Activated CD8-positive, alpha-beta memory T cell treated with anti-CD3 and anti-CD28 coated beads, Interleukin-2, amount 50 U/mL, for 4 hours (primary cell): ENCODE data around the gene GRK4.
"Not testable (repeated sequence)": the region's sequence is repeated elsewhere in the genome, so short reads cannot be mapped to it uniquely, and the experiment has no call there.

ENCODE experiments used
- DNase-seq: peaks from one replicate; pipeline ENCODE4 v3.0.0-alpha.2; 2020

Gene GRK4

DNA sequence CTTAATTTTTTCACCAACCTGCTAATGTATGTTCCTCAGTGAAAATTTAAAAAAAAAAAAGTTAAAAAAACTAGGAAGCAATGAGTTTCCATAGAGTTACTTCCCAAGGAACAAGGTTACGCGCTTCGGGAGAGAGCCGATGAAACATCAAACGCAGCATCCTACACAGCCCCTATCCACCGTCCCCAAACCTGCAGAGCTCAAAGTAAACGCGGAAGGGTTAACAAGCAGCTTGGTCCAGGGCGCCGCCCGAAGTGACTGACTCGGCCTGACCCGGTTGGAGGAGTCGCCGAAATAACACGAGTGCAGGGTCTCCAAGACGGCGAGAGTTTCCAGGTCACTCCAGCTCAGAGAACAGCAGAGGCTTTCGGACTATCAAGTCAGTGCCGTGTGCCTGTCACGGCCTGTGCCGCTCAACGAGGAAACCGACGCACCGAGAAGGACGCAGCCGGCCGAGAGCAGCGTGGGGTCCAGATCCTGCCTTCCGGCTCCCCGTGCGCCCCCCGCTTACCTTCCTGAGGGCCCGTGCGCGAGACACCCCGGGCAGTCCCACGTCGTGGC lies 677 bp upstream of the GRK4 start:
- peak; percentile 42 for DNase-seq

DNA sequence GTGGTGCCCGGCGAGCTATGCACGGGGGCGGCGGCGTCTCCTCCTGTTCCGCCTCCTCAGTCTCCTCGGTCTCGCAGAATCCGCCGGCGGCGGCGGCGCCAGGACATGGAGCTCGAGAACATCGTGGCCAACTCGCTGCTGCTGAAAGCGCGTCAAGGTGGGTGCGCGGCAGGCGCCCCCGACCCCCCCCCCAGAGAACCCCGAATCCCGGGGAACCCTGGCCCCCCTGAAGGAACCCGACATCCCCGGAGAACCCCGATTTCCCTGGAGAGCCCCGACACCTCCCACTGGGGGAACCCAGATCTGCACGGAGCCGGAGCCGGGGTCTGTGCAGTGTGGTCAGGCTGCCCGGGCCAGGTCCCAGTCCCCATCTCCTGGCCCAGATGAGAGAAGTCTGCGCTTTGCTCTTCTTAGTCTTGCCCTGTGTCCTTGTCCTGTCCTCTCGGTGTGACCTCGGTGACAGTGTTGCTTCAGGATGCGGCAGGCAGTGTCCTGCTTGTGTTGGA lies 648 bp downstream of the GRK4 start:
- no peak for DNase-seq

DNA sequence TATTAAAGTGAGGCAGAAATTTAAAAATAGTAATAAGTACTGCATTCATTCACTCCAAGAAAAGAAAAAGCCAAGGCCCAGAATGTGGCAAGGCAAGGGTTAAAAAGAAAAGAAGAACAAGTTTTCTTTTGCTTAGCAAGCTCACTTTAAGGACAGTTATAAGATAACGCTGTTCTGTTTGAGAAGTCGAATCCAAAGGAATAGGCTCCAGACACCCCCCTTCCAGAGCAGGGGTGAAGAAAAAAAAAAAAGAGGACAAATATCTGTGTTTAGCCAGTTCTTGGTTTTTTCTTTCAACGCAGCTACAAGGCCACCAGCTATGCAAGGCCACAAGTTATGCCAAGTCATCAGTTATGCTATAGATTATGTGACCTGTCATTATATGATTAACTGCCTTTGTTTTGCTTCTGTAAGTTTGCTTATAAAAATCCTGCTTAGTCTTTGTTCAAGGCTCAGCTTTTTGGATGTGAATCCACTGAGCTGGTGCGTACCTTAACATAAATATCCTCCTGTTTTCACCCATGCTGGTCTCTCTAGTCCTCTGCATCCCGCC lies 1.4 kb downstream of the GRK4 start:
- no peak for DNase-seq

DNA sequence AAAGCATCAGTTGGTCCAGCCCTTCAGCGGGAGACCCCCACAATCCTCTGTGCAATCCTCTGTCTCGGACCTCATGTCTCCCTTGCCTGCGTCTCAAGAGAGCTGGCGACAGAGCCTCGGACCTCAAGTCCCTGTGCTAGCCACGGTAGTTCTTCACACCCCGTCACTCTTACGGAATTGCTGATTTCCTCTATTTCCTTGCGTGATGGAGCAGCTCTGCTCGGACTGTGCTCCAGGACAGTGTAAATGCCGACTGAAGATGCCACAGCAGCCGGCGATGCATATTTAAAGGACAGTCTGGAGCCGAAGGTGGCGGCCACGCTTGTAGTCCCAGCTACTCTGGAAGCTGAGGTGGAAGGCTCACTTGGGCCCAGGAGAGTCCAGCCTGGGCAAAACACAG lies 1.9 kb downstream of the GRK4 start:
- DNase-seq = no peak

DNA sequence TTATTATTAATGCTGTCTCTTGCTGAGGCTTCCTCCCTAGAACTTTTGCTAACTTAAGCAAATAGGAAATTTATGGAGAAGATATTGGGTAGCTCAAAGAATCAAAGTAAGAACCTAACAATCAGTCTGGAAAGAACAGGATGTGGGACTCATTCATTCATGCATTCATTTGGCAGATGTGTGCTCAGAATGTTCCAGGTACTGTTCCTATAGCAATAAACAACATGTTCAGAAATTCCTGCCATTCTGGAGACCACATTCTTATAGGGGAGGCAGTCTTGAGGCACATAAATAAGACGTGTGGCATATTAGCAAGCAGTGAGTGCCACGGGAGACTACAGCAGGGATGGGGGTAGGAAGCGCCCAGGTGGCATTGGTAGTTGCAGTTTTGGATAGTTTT lies 5.0 kb downstream of the GRK4 start:
- no peak for DNase-seq

DNA sequence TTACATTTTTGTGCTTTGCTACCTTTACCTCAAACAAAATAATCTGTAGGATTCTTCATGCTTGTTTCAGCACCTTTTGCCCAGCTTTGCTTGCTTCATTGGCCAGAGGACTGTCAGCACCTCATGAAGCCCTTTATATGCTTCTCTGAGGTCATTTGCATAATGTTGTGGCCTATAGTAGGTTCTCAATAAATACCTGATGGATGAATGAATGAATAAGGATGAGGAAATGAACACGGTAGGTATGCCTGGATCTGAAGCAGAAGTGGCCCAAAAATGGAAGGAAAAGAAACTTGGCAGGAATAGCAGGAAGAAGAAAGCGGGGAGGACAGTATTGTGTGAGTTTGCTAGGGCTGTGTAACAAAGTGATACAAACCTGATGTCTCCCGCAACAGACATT lies 7.9 kb downstream of the GRK4 start:
- no peak for DNase-seq

DNA sequence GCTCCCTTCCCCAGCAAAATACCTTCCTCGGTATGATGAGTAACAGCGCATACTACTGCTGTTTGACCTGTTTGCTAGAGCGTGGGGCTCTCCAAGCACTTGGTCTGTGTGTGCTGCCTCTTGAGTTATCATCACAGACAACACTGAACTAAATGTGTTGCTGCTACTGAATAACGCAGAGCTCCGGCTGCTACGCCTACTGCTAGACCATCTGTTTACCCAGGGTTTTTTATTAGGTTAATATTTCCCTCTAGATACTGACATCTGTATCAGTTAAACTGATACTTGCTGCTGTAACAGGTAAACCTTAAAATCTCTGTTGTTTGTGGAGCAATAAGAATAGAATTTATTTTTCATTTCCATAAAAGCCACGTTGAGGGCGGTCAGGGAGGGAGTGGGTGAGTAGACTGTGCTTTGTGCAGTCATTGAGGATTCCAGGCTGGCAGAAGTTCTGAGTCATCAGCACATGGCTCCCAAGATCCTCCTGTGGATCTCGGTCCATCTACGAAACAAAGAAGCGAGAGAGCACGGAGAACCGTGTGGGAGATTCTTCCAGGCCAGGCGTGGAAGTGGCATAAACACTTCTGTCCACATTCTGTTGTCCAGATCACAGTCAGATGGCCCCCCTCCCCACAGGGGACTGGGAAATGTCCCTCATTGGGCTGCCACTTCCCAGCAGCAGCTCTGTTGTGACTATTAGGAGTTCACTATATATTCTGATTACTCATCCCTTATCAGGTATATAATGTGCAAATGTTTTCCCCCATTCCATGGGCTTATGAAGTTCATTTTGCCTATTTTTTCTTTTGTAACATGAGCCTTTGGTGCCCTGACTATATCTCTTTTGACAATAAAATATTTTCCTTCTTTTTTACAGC lies 14.1 kb downstream of the GRK4 start:
- no peak for DNase-seq

DNA sequence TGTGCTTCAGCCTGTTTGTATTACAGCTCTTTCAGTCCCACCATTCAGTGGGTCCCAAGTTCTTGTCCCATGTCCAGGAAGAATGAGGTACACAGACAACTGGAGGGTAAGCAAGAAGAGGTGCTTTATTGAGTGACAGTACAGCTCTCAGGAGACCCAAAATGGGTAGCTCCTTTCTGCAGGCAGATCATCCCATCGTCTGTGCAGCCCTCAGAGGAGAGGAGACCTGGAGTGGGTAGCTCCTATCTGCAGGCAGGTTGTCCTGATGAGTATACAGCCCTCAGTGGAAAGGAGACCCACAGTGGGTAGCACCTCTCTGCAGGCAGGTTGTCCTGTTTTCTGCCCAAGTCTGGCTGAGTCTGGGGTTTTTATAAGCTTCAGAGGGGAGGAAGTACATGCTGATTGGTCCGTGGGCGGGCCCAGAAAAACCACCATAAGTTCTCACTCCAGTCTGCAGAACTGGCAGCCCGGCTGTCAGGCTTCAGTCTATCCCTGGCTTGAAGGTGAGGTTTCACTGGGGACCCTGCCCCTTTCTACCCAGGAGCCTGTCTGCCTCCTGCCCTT lies 18.0 kb downstream of the GRK4 start:
- no peak for DNase-seq

DNA sequence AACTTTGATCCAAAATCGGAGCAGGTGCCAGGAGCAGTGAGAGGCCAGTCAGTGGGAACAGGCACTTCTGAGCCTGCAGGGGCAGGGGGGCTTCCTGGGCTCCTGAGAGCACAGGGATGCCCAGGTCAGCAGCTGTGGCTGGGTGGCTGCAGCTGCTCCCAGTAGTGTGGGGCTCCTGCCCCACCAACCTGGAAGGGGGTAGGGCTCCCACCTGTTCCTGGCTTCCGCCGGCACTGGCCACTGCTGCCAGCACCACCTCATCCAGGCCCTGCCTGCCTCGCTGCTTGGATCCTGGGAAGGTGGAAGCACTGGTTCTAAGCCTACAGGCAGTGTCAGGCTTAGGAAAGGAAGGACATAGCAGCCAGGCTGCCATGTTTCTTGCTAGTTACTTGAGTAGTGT lies 18.6 kb downstream of the GRK4 start:
- no peak for DNase-seq

DNA sequence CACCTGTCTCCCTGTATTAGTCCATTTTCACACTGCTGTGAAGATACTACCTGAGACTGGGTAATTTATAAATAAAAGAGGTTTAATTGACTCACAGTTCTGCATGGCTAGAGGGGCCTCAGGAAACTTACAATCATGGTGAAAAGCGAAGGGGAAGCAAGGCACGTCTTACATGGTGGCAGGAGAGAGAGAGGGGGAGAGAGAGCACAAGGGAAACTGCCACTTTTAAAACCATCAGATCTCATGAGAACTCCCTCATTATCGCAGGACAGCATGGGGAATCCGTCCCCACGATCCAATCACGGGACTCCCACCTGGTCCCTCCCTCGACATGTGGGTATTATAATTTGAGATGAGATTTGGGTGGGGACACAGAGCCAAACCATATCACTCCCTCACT lies 20.3 kb downstream of the GRK4 start:
- not testable (repeated sequence) for DNase-seq

DNA sequence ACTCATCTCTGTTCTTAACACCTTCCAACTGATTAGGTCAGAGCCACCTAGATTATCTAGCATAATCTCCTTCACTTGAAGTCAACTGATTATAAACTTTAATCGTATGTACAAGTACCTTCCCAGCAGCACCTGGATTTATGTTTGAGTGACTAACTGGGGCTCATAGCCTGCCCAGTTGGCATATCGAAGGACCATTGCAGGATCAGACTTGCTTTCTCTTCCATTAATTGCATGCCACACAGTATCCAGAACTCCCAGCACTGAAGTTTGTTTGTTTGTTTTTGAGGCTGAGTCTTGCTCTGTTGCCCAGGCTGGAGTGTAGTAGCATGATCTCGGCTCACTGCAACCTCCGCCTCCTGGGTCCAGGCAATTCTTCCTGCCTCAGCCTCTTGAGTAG lies 27.9 kb downstream of the GRK4 start:
- no peak for DNase-seq

DNA sequence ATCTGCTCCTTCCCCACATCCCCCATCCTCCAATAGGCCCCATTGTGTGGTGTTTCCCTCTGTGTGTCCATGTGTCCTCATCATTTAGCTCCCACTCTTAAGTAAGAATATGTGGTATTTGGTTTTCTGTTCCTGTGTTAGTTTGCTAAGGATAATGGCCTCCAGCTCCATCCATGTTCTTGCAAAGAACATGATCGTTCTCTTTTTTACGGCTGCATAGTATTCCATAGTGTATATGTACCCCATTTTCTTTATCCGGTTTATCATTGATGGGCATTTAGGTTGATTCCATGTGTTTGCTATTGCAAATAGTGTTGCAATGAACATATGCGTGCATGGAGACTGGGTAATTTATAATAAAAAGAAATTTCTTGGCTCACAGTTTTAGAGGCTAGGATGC lies 31.5 kb downstream of the GRK4 start:
- no peak for DNase-seq

DNA sequence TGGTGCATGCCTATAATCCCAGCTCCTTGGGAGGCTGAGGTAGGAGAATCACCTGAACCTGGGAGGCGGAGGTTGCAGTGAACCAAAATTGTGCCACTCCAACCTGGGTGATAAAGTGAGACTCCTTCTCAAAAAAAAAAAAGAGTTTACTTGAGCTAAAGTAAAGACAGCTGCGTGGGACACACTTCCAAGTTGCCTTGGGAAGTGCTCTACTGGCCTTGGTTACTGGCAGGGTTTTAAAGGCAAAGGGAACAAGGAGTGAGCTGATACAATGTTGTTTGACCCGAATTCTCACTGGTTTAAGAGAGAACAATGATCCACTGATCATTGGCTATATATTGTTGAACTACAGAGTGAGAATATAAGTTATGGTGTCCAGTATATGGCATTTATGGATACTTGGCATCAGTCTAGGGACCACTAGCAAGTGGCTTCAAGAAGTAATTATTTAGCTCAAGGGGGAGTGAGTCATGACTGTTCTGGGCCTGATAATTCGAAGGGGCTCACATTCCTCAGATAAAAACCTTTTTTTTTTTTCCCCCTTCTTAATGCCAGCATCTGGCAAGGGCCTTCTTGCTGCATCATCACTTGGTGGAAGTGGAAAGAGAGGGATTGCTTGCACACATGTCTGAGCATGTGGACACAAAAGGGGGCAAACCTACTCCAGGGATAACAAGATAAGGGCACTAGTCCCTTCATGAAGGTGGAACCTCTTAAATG lies 32.3 kb downstream of the GRK4 start:
- DNase-seq = no peak

DNA sequence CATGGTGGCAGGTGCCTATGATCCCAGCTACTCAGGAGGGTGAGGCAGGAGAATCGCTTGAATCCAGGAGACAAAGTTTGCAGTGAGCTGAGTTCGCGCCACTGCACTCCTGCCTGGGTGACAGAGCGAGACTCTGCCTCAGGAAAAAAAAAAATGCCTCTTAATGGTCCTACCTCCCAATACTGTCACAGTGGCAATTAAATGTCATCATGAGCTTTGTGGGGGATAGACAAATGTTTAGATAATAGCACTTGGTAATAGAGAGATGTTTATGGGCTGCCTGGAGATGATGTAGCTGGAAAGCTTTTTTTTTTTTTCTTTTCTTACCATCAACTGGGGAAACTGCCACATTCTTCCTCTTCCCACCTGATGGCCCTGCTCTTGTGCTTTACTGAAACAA lies 33.0 kb downstream of the GRK4 start:
- no peak for DNase-seq

DNA sequence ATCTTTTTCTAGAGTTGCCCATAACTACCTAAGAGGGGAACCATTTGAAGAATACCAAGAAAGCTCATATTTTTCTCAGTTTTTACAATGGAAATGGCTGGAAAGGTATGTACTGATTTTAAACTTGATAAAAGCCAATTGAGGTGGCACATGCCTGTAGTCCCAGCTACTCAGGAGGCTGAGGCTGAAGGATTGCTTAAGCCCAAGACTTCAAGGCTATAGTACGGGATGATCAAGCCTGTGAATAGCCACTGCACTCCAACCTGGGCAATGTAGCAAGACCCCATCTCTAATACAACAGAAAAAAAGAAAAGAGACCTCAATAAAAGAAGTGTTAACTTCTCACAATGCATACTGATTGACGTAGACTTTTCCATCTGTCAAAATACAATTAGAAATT lies 44.4 kb downstream of the GRK4 start:
- DNase-seq = no peak

DNA sequence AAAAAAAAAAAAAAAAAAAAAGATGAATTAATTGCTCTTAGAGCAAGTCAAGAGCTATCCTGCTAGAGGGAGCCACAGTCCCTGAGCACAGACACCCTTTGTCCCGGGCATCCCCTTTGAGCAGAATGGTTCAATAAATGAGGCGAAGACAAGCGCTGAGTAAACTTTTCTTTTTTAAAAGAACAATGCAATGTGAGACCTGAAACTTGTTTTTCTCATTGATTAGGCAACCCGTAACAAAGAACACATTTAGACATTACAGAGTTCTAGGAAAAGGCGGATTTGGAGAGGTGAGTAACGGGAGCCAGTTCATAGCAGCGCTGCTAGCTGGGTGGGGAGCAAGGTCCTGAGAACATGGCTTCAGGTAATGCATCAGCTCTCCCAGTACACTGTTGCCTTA lies 46.1 kb downstream of the GRK4 start:
- no peak for DNase-seq

DNA sequence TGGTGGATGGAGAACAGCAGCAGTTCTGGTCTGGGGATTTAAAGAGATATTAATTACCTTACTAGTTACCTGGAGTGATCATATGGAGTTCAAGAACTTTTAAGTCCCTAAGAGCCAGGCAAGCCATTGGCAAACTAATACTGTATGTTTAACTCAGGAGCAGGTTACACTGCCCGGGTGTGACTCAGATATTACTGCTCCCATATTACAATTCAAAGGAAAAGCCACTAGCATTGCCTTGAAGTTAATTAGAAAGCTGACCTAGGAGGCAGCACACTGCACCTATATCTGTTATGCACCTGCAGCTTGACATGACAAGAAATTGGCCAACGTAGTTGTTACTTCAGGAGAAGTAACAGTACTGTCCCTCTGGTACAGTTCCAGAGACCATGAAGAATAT lies 47.2 kb downstream of the GRK4 start:
- DNase-seq = no peak

DNA sequence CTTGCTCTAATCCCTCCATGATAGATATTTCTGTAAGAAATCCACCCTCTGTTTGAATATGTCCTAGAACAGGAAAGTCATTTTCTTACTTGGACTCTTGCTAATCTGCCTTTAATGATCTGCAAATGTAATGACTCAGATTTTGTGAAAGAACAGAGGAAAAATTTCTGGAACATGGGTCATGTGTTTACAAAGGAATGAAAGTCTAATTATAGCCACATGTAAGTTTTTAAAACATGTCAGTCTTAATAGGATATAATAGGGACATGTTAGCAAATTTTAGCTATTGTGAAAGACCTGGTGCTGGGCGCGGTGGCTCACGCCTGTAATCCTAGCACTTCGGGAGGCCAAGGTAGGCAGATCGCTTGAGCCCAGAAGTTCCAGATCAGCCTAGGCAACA lies 47.6 kb downstream of the GRK4 start:
- no peak for DNase-seq

DNA sequence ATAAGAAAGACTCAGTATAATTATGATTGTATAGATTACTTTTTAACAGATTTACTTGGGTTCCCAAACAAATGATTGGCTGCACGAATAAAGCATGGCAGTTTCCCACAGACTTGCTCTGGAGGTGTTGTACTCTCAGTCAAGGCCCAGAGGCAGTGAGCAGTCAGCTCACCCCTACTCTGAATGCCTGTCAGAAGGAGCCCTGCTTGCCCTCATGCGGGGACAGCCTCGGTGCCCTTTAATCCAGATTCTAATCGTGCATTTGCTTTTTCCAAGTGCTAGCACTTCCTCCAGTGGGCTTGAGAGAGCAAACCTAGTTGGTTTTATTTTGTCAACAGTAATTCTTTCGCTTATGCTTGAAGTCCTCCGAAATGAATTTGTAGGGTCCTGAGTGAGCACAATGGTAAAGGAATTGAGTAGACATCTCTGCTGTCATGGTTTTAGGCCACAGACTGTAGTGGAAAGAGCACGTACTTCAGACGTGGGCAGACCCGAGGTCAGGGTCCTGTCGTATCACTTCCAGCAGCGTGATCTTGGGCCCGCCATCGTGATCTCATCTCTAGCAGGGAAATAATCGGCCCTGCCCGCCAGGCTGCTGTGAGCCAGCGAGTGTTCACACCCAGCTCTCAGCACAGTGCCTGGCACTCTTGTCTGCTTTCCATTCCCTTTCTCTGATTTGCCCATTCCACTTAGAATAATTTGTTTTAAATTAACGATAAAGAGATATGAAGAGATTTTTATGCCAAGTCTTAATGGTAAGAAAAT lies 48.3 kb downstream of the GRK4 start:
- no peak for DNase-seq

DNA sequence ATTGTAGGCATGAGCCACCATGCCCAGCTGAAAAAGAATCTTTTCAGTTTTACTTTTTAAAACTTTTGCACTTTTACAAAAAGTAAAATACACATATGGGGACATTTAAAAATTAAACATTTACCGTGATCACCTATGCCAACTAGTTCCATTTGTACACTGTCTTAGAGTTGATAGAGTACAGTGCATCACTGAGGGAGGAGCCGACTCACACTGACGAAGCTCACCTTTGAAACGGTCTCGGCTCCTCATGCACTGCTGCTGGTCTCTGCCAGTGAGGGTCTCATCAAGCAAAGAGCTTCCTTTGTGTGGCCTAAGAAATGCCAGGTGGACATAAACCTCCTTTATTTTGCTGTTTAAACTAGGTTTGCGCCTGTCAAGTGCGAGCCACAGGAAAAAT lies 50.0 kb downstream of the GRK4 start:
- no peak for DNase-seq

DNA sequence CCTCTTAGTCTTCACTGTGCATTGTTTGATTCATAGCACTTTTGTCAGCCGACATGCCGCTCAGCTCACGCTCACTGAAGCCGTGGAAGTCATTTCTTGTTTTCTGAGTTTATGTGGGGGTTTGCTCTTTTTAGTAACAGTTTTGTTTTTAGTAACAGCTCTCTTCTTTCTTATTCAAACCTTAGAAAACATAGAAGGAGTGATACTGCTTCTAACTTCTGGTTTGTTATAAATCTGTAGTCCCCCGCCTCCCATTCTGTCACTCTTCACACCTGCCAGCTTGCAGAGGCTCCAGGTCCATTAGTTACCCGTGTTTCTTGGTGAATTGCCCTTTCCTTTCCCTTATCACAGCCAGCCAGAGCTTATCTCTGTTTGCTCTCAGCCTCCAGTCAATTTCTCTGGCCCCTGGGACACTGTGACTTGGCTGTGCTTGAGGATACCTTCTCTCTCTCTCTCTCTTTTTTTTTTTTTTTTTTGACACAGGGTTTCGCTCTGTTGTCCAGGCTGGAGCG lies 50.5 kb downstream of the GRK4 start:
- no peak for DNase-seq

DNA sequence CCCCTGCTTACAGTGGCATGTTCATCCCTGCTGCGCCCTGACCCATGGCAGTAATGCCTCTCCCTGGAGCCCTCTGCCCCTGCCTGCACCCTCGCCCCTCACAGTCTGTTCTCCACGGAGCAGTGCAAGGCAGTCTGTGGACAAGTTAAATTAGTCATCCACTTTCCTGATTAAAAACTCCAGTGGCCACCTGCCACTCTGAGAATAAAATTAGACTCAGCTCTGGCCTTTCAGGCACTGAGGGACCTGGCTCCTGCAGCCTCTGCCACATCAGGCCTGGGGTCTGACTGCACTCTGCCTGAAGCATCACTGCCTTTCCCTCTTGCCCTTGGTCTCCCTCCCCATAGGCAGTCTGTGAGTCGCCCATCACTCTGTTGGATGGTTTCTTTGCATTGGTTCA lies 53.6 kb downstream of the GRK4 start:
- DNase-seq = no peak
